PC-9 (cell line): ENCODE measurements around the gene PNMA8B.

Source experiments
- CTCF ChIP-seq: fragments of 200-600 bp; sonication (generic); conservative IDR thresholded peaks from 2 replicates; pipeline ENCODE4 v1.6.1; 2017; ENCODE audit warnings: mixed run types, antibody characterized with exemption, mild to moderate bottlenecking, moderate library complexity
- EZH2 ChIP-seq: fragments of 200-600 bp; sonication (generic); IDR thresholded peaks from 2 replicates; pipeline ENCODE4 v1.8.0; 2017; ENCODE audit warnings: antibody characterized with exemption, low read depth

- TF ChIP-seq CTCF = no peak
- TF ChIP-seq EZH2 = no peak
Measured at GRCh38 chr19:46453661-46454060, 42.0 kb downstream of the PNMA8B start.
